HG03432 (cell line): ENCODE measurements around the gene SHROOM3.

ENCODE experiments used
- ATAC-seq: cut with Tn5 transposase; IDR thresholded peaks from one replicate; pipeline ENCODE4 v1.9.1; 2021; ENCODE audit warnings: mild to moderate bottlenecking, moderate library complexity; ENCODE audit not compliant: unreplicated experiment

Gene SHROOM3

GRCh38 chr4:76688619-76689144 is 253.7 kb downstream of the SHROOM3 start:
- no peak for ATAC-seq

DNA sequence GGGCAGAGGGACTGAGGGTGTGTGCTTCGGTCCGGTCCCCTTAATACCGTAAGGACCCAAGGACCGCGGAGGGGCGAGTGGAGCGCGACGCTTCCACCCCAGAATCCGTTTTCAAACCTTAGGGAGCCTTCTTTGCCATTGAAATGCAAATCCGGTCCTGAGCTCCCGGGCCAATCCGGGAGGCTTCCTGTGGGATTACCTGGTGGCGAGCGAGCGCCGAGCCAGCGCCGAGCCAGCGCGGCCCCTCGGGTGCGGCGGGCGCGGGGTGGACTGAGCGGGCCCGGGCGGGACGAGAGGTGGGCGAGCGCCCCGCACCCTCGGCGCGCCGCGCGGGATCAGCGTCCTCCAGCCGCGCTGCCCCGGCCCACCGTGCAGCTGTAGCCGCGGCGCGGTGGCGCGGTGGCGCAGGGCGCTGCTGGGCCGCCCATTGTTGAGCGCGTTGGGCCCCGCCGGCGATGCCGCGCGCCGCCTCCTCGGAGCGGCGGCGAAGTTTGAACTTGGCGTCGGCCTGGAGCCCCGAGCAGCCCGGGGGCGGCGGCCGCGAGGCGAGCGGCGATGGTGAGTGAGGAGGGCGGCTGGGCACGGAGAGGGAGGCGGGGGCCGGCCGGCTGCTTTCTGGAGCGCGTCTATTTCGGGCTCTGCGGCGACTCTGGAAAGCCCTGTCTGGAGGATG is 254.3 kb downstream of the SHROOM3 start:
- peak; percentile 55 for ATAC-seq

DNA sequence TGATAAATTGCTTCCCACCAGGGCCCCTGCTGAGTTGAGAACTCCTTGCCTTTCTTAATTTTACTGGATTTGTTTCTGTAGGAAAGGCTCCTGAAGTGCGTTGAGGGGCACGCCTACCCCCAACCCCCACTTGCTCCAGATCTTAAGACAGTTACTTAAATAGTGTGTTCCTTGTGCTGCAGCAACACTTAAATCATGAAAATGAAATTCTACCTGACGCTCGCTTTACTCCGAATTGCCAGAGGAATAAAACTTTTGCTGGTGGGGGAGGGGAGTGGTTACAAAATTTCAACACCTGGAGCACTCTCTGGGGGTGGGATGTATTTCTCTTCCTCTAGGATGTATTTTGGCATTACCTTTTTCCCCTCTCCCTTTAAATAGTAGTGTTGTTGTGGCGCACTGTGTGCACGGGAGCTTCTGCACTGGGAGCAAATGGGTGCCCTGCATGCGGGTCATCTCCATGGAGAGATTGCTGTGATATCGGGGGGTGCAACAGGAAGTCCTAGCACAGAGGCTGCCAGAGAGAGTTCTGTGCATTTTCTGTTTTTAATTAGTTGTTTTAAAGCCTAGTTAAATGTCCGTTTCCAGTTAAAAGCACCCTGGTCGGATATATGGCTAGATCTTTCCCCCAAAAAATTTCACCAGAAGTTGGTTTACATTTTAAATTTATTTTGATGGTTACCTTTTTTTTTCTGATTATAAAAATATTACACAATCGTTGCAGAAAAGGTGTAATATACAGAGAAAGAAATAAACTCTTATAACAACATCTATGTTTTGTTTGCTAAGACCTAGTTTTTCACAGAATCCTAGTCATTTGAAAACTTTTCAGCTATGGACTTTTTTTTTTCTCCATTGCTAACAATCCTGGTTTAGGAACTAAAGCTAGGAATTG is 255.2 kb downstream of the SHROOM3 start:
- ATAC-seq, result no peak

DNA sequence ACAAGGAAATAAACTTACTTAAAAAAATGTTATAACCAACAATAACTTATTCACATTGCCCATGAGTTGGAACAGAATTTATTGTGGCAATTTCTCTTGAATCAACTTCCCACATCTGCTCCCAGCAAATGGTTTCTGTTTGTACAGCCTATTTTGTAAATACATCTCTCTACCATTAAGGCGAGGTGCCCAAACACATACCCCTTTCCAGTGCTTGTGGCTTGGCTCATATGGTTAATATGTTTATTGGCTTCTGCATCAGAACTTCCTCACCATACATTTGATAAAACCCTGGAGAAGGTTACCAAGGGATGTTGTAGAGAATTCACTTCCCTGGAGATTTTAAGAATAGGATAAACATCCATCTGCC is 255.9 kb downstream of the SHROOM3 start:
- no peak for ATAC-seq

- no peak for ATAC-seq
These were observed 257.0 kb downstream of the SHROOM3 start for GRCh38 chr4:76691807-76692582.

DNA sequence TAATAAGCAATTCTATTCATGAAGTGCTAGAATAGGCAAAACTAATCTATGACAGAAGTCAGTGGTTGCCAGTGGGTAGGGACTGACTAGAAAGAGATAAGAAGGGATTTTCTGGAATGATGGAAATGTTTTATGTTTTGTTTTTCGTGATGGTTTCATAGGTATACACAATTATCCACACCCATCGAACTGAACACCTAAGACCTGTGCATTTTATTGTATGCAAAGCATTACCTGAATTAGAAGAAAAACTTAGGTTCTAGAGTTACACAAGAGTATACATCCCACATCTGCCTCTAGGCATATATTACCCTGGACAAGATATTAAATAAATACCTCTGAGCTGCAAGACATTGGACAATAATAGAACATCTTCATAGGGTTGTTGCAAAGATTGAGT is 257.7 kb downstream of the SHROOM3 start:
- no peak for ATAC-seq

DNA sequence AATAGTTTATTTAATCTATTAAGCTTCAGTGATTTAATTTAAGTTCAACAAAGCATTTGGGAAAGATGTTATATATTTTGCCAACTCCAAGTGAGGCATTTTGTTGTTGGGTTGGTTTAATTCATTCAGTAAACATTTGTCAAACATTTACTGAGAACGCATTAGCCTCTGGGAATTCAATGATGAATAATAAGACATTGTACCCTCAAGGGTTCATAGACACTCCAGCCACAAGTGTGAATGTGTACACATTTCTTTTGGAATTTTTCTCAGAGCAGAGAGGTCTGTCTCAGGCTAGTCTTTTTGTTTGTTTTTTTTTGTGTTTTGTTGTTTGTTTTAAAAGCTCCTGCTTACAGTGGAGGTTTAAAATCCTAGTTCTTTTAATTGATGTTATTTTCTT is 259.0 kb downstream of the SHROOM3 start:
- ATAC-seq, result no peak

DNA sequence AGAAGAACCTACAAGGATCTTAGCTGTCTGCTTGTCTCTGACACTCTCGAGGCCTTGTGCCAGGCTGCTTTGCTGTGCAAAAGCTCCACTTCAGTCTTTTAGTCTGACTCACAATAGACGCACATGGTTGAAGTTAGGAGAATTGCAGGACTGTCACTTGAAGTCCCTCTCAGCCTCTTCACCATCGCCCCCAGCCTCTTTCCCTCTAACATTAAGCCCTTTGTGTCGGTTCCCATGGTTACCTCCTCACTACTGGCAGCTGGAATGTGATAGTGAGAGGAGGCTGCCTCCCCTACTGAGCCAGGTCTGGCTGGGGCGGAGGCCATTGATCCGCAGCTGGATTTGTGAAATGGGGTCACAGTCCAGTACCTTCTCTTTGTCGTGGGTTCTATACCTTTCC is 261.1 kb downstream of the SHROOM3 start:
- ATAC-seq, result no peak

GRCh38 chr4:76697129-76697803 is 262.2 kb downstream of the SHROOM3 start:
- ATAC-seq, result peak; percentile 89

DNA sequence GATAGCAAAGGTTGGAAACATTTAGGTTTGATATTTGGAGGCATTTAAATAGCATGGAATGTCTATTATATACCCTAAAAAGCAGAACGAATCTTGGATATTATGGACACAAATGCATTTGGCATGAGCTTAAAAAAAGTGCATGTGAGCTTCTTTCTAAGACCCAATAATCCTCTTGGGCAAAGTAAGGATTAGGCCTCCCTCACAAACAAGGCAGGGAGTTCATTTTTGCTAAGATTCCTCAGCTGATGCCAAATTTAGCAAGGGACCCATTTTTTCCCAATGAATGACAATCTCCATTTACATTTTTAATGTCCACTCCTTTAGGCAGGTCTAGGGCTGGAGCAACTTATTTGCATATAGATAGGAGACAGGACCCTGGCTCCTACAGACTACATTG is 263.1 kb downstream of the SHROOM3 start:
- ATAC-seq, result no peak

DNA sequence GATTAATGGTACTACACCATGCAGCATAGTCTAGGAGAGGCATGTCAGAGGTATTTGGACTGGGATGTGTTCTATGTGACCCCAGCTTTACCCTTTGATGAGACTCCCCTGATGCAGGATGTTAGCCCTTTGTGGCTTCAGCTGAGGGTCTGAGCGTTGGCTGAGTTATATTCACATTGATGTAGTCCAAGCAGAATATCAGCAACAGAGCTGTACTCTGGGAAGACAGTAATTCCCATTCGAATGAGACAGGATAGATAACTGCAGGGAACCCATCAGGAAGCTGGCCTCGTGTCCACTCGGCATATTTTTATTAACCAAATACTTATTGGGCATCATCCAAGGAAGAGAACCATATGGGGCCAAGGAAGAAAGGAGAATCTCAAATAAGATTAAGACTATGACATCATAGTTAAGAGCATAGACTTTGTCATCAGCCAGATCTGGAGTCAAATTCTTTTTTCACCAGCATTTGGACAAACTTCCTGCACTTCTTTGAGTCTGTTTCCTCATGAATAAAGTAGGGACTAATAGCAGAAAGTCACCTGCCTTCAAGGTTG is 264.8 kb downstream of the SHROOM3 start:
- ATAC-seq, result no peak

GRCh38 chr4:76702440-76703122 is 267.6 kb downstream of the SHROOM3 start:
- ATAC-seq, result no peak

DNA sequence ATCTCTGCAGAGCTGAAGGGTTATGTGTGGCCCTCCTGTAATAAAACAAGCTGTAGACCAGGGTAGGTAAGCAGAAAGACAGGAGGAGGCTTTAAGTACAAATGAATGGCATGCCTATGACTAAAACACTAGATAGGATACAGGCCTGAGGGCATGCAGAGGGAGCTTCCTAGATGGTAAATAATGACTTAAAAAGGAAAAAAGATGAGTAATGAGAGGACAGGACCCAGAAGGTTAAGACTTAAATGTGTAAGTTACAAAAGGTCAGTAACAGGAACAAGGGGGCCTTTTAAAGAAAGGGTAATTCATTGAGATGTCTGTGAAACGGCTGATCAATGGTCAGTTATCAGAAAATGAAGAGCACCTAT is 268.1 kb downstream of the SHROOM3 start:
- no peak for ATAC-seq

- no peak for ATAC-seq
These were observed 268.6 kb downstream of the SHROOM3 start for GRCh38 chr4:76703676-76704075.

DNA sequence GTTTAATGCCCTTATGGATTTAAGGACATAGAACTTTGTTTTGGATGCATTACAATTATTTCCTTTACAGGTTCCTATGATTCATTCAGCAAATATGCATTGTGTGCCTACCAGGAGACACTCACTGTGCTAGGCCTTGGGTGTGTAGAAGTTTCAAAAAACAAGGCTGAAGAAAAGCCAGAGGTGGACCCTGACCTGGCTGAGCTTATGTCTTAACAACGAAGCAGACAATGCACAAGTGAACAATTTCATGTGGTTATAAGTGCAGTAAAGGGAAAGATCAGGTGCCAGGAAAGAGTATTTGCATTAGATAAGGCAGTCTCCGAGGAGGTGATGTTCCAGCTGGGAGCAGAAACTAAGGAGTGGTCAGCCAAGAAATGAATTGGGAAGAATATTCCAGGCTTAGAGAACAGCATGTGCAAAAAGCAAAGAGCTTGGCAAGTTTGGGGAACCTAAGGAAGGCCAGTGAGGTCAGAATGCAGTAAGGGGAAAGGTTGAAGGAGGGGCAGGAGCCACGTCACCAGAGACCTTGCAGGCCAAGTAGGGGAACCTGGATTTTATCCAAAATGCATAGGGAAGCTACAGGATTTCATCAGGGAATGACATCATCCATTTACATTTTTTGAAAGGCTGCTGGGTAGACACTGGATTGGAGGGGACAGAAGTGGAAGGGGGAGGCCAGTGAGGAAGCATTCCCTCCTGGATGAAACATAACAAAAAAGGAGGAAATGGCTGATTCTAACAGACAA is 269.3 kb downstream of the SHROOM3 start:
- ATAC-seq, result no peak

- no peak for ATAC-seq
These were observed 270.4 kb downstream of the SHROOM3 start for GRCh38 chr4:76705472-76705871.

- ATAC-seq, result no peak
These were observed 271.6 kb downstream of the SHROOM3 start for GRCh38 chr4:76706581-76706980.

GRCh38 chr4:76708971-76709771 is 274.1 kb downstream of the SHROOM3 start:
- ATAC-seq, result no peak

GRCh38 chr4:76709772-76710090 is 274.7 kb downstream of the SHROOM3 start:
- ATAC-seq, result no peak
